Liver (tissue), 3 donors: ENCODE measurements around the gene UBTD1.

Experiments
- CTCF ChIP-seq: fragments of 150-350 bp; IDR thresholded peaks from 2 replicates; pipeline ENCODE4 v1.5.1; 2017; ENCODE audit warnings: improper control_type of control experiment, low read depth, low read length; ENCODE audit not compliant: missing input control
- RAD21 ChIP-seq, 2 donors: IDR thresholded peaks; 2 replicates each; pipeline ENCODE4 v1.6.1; 2016; ENCODE audit warnings: antibody characterized with exemption in 2 of 2, mild to moderate bottlenecking in 2 of 2
- ZBTB33 ChIP-seq: IDR thresholded peaks from 2 replicates; pipeline ENCODE4 v1.6.1; 2016; ENCODE audit warnings: antibody characterized with exemption
- donor health status: healthy.
- donor health status: healthy.

GRCh38 chr10:97593421-97593820, 94.7 kb downstream of the UBTD1 start:
- no peak for TF ChIP-seq ZBTB33
- no peak for TF ChIP-seq RAD21 (IDR thresholded peaks at IDR 0.05)
- no peak for TF ChIP-seq CTCF
